Measurements from ENCODE around the gene TFEC.

- TF ChIP-seq CTCF (IDR thresholded peaks at IDR 0.05; ENCODE audit: poor library complexity) (no peak), EZH2phosphoT487 (IDR thresholded peaks at IDR 0.05; ENCODE audit: low read depth, severe bottlenecking, unreplicated experiment) (no peak)
Observed at GRCh38 chr7:116018731-116019130, 11.8 kb downstream of the TFEC start.

All from hepatocyte (in vitro differentiated cells).